SK-N-SH (cell line): ENCODE results near the gene MCF2L2. TPM values are rescaled to one million over a fixed set of nuclear protein-coding genes. Genes with fewer than 3 reads are reported as not detected.

Experiments used
- CTCF ChIA-PET: fragments of 300-600, 350-600 bp; formaldehyde crosslinking; extraction: SDS; loops from one replicate; lab custom pipeline; 2021; lab: Yijun Ruan, JAX
- POLR2A ChIA-PET: fragments of 350-600 bp; sonication (Branson Sonifier 250); formaldehyde crosslinking; extraction: SDS; loops from one replicate; lab custom pipeline; 2020; ENCODE audit warnings: antibody characterized with exemption, inconsistent platforms; lab: Yijun Ruan, JAX
- DNase-seq: peaks from one replicate; pipeline ENCODE4 v3.0.0; 2012
- H2AFZ ChIP-seq: fragments of 200-600 bp; sonication (generic); 2 replicates; pipeline ENCODE4 v1.8.1; 2016; ENCODE audit warnings: antibody characterized with exemption, mild to moderate bottlenecking, low read depth
- H3F3A ChIP-seq: fragments of 200-600 bp; sonication (generic); replicated peaks from 2 replicates; pipeline ENCODE3; 2016; ENCODE audit warnings: antibody characterized with exemption, mild to moderate bottlenecking; ENCODE audit not compliant: insufficient read depth
- H3K27ac ChIP-seq, 2 experiments: fragments of 200-500 bp in 1 of 2; fragments of 200-600 bp in 1 of 2; sonication (Bioruptor generic) in 1 of 2; sonication (generic), shearing (Covaris generic) in 1 of 2; 2 replicates each; pipeline versions ENCODE4 v1.5.1 to v1.6.1; 2014 to 2016; ENCODE audit warnings: low read depth in 2 of 2, inconsistent platforms in 1 of 2, low read length in 1 of 2, mild to moderate bottlenecking in 1 of 2, mixed read lengths in 1 of 2
- H3K27me3 ChIP-seq: fragments of 200-600 bp; sonication (generic), shearing (Covaris generic); 2 replicates; pipeline ENCODE4 v1.6.1; 2016; ENCODE audit warnings: mixed run types; ENCODE audit not compliant: insufficient read depth
- H3K36me3 ChIP-seq, 2 experiments: fragments of 200-500 bp in 1 of 2; fragments of 200-600 bp in 1 of 2; sonication (Bioruptor generic) in 1 of 2; sonication (generic) in 1 of 2; replicated peaks in 1 of 2; 2 replicates each; pipeline versions ENCODE3 to v1.5.1; 2014 to 2016; ENCODE audit warnings: low read length in 1 of 2, mild to moderate bottlenecking in 1 of 2; ENCODE audit not compliant: insufficient read depth in 2 of 2, control insufficient read depth in 1 of 2
- H3K4me1 ChIP-seq, 2 experiments: fragments of 200-500 bp in 1 of 2; fragments of 200-600 bp in 1 of 2; sonication (Bioruptor generic) in 1 of 2; sonication (generic), shearing (Covaris generic) in 1 of 2; 2 replicates each; pipeline versions ENCODE4 v1.5.1 to v1.6.1; 2014 to 2016; ENCODE audit warnings: low read depth in 1 of 2, low read length in 1 of 2, mixed run types in 1 of 2; ENCODE audit not compliant: insufficient read depth in 2 of 2, control insufficient read depth in 1 of 2
- H3K4me2 ChIP-seq: fragments of 200-600 bp; sonication (generic), shearing (Covaris generic); 2 replicates; pipeline ENCODE4 v1.6.1; 2017; ENCODE audit warnings: mixed run types
- H3K4me3 ChIP-seq, 2 experiments: fragments of 200-500 bp in 1 of 2; fragments of 200-600 bp in 1 of 2; sonication (Bioruptor generic) in 1 of 2; sonication (generic), shearing (Covaris generic) in 1 of 2; 2 replicates each; pipeline versions ENCODE4 v1.5.1 to v1.8.1; 2014 to 2016; ENCODE audit warnings: low read depth in 2 of 2, inconsistent platforms in 1 of 2, low read length in 1 of 2, mild to moderate bottlenecking in 1 of 2, mixed read lengths in 1 of 2, moderate library complexity in 1 of 2
- H3K79me2 ChIP-seq: fragments of 200-600 bp; sonication (generic); 2 replicates; pipeline ENCODE4 v1.8.1; 2017; ENCODE audit warnings: mild to moderate bottlenecking; ENCODE audit not compliant: insufficient read depth
- H3K9ac ChIP-seq: fragments of 200-600 bp; sonication (generic); 2 replicates; pipeline ENCODE4 v1.6.1; 2017; ENCODE audit warnings: mixed run types
- H3K9me2 ChIP-seq: fragments of 200-600 bp; sonication (generic); 2 replicates; pipeline ENCODE4 v1.6.1; 2017; ENCODE audit warnings: mixed run types
- H3K9me3 ChIP-seq: fragments of 200-600 bp; sonication (generic); 2 replicates; pipeline ENCODE4 v1.6.1; 2017; ENCODE audit warnings: mixed run types, mild to moderate bottlenecking, moderate library complexity
- H4K20me1 ChIP-seq: fragments of 200-600 bp; sonication (generic); 2 replicates; pipeline ENCODE4 v1.6.1; 2017; ENCODE audit warnings: mild to moderate bottlenecking, mixed run types; ENCODE audit not compliant: insufficient read depth
- CTCF ChIP-seq: fragments of 200-600 bp; sonication (generic); IDR thresholded peaks from 2 replicates; pipeline ENCODE4 v1.6.1; 2017; ENCODE audit warnings: antibody characterized with exemption, mild to moderate bottlenecking, moderate library complexity
- EZH2phosphoT487 ChIP-seq: fragments of 200-600 bp; sonication (generic); IDR thresholded peaks from 2 replicates; pipeline ENCODE4 v1.6.1; 2017; ENCODE audit warnings: low read depth, mixed run types, mild to moderate bottlenecking, antibody characterized with exemption, moderate library complexity, borderline replicate concordance
- FOSL2 ChIP-seq: IDR thresholded peaks from 2 replicates; pipeline ENCODE4 v1.4.0; 2012; ENCODE audit warnings: low read depth, mild to moderate bottlenecking, moderate library complexity, borderline replicate concordance
- FOXM1 ChIP-seq: IDR thresholded peaks from 2 replicates; pipeline ENCODE4 v1.4.0; 2012; ENCODE audit warnings: low read depth, mild to moderate bottlenecking
- GABPA ChIP-seq: IDR thresholded peaks from 2 replicates; pipeline ENCODE4 v1.4.0; 2012; ENCODE audit warnings: low read depth, mild to moderate bottlenecking
- IRF3 ChIP-seq: fragments of 150-350 bp; IDR thresholded peaks from 2 replicates; pipeline ENCODE4 v1.6.1; 2016; ENCODE audit warnings: mild to moderate bottlenecking, low read depth, low read length
- MAX ChIP-seq: IDR thresholded peaks from 2 replicates; pipeline ENCODE4 v1.4.0; 2012; ENCODE audit warnings: low read depth
- MXI1 ChIP-seq: IDR thresholded peaks from 2 replicates; pipeline ENCODE4 v1.6.1; 2012; ENCODE audit warnings: mild to moderate bottlenecking, low read depth, low read length, improper control_type of control experiment
- NFIC ChIP-seq: IDR thresholded peaks from 2 replicates; pipeline ENCODE4 v1.4.0; 2012; ENCODE audit warnings: borderline replicate concordance
- PBX3 ChIP-seq: IDR thresholded peaks from 2 replicates; pipeline ENCODE4; 2012
- RCOR1 ChIP-seq: fragments of 150-350 bp; IDR thresholded peaks from 2 replicates; pipeline ENCODE4 v1.6.1; 2017; ENCODE audit warnings: antibody characterized with exemption, low read length
- REST ChIP-seq: IDR thresholded peaks from 2 replicates; pipeline ENCODE4 v1.6.1; 2012; ENCODE audit warnings: mild to moderate bottlenecking, low read depth, low read length, moderate library complexity
- TAF1 ChIP-seq: IDR thresholded peaks from 2 replicates; pipeline ENCODE4 v1.6.1; 2012; ENCODE audit warnings: low read depth, mild to moderate bottlenecking, low read length, moderate library complexity, borderline replicate concordance
- TEAD4 ChIP-seq: IDR thresholded peaks from 2 replicates; pipeline ENCODE4 v1.4.0; 2012; ENCODE audit warnings: mild to moderate bottlenecking, borderline replicate concordance; ENCODE audit not compliant: insufficient read depth
- WGBS: methylation state at CpG from one replicate; pipeline ENCODE4 v1.1.6; 2017; ENCODE audit warnings: low lambda C conversion rate; 5-methylcytosine and 5-hydroxymethylcytosine counted together
- polyA plus RNA-seq, 3 experiments: library from polyadenylated mRNA; depleted of rRNA; stranded (reverse); fragments of >200 nt; gene quantifications; 2 replicates each; pipeline ENCODE4 v1.2.3, GENCODE V29; 2012

MCF2L2 gene
- polyA plus RNA-seq, 1 of the 3 experiments (the other 2 are of a cell fraction) = 0.56 TPM

- TF ChIP-seq PBX3 (no peak), TAF1 (no peak), REST (no peak), RCOR1 (no peak), TEAD4 (no peak), MAX (no peak)
Observed at GRCh38 chr3:183472155-183472554, 43.7 kb upstream of the MCF2L2 start (continued).

- Histone ChIP-seq H3K4me3 (no peak overlapping the region), H3K27ac (no peak overlapping the region), H3F3A (peaks cover 6% of the 10 kb centered on the region), H3K9me2 (no peaks in the 10 kb centered on the region), H3K4me1 (no peaks in the 10 kb centered on the region), H3K9me3 (no peaks in the 10 kb centered on the region), H4K20me1 (no peaks in the 10 kb centered on the region), H3K79me2 (no peaks in the 10 kb centered on the region), H3K36me3 (no peaks in the 10 kb centered on the region), H3K9ac (no peak overlapping the region), H3K27me3 (no peaks in the 10 kb centered on the region; the same call in 1 of the 2 replicates), H2AFZ (no peak overlapping the region), H3K4me2 (no peak overlapping the region)
- ChIA-PET POLR2A (no interaction called here), CTCF (interaction anchor here (0.6 to 3.0 kb wide), 24 partner anchors 8 to 428 kb away, joined by 3 to 28 read pairs (median 3); partner anchors contain the start of gene PARL)
- 54% methylated on average over 1 of the region's 1 CpG for WGBS
- no peak for DNase-seq
- TF ChIP-seq EZH2phosphoT487 (no peak), IRF3 (no peak), MAX (no peak), NFIC (no peak), CTCF (no peak), GABPA (no peak), FOSL2 (no peak), FOXM1 (no peak), MXI1 (no peak)
Observed at GRCh38 chr3:183468424-183468823, 40.0 kb upstream of the MCF2L2 start.
